ENCODE results near the gene DHCR24. TPM values are rescaled to one million over a fixed set of nuclear protein-coding genes. Genes with fewer than 3 reads are reported as not detected.
A peak's percentile ranks its signal among the peaks of the same experiment; 100 is the strongest.

DHCR24 gene
- total and polyA plus RNA-seq, 2 of the 13 experiments (the other 11 are each of a cell fraction or from before 2014, with no cell fraction given), result 374 to 448 TPM

GRCh38 chr1:54886724-54887664, at the start of gene DHCR24 (continued):
- TF ChIP-seq, protein P1, sequence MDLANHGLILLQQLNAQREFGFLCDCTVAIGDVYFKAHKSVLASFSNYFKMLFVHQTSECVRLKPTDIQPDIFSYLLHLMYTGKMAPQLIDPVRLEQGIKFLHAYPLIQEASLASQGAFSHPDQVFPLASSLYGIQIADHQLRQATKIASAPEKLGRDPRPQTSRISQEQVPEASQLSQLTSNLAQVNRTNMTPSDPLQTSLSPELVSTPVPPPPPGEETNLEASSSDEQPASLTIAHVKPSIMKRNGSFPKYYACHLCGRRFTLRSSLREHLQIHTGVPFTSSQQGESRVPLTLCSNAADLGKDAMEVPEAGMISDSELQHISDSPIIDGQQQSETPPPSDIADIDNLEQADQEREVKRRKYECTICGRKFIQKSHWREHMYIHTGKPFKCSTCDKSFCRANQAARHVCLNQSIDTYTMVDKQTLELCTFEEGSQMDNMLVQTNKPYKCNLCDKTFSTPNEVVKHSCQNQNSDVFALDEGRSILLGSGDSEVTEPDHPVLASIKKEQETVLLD (CRISPR knock-in tag; IDR thresholded peaks at IDR 0.05; ENCODE audit: low read depth), result no peak
- TF ChIP-seq, protein P2, sequence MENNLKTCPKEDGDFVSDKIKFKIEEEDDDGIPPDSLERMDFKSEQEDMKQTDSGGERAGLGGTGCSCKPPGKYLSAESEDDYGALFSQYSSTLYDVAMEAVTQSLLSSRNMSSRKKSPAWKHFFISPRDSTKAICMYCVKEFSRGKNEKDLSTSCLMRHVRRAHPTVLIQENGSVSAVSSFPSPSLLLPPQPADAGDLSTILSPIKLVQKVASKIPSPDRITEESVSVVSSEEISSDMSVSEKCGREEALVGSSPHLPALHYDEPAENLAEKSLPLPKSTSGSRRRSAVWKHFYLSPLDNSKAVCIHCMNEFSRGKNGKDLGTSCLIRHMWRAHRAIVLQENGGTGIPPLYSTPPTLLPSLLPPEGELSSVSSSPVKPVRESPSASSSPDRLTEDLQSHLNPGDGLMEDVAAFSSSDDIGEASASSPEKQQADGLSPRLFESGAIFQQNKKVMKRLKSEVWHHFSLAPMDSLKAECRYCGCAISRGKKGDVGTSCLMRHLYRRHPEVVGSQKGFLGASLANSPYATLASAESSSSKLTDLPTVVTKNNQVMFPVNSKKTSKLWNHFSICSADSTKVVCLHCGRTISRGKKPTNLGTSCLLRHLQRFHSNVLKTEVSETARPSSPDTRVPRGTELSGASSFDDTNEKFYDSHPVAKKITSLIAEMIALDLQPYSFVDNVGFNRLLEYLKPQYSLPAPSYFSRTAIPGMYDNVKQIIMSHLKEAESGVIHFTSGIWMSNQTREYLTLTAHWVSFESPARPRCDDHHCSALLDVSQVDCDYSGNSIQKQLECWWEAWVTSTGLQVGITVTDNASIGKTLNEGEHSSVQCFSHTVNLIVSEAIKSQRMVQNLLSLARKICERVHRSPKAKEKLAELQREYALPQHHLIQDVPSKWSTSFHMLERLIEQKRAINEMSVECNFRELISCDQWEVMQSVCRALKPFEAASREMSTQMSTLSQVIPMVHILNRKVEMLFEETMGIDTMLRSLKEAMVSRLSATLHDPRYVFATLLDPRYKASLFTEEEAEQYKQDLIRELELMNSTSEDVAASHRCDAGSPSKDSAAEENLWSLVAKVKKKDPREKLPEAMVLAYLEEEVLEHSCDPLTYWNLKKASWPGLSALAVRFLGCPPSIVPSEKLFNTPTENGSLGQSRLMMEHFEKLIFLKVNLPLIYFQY (CRISPR knock-in tag; IDR thresholded peaks at IDR 0.05; ENCODE audit: borderline replicate concordance), result peak; percentile 89; the same call in 1 of the 2 replicates
- TF ChIP-seq POLR2AphosphoS5 (IDR thresholded peaks at IDR 0.05; ENCODE audit: low read depth, low read length), result peak; percentile 89
- TF ChIP-seq DR1 (CRISPR knock-in tag; IDR thresholded peaks at IDR 0.05), result peak; percentile 95
- no peak for TF ChIP-seq GABPA (IDR thresholded peaks at IDR 0.05; ENCODE audit: low read depth, low read length)
- TF ChIP-seq GABPA (CRISPR knock-in tag; IDR thresholded peaks at IDR 0.05; ENCODE audit: low read depth), result no peak
- no peak for TF ChIP-seq FOSL1 (CRISPR knock-in tag; IDR thresholded peaks at IDR 0.05; ENCODE audit: borderline replicate concordance)
- TF ChIP-seq ZNF317 (CRISPR knock-in tag; IDR thresholded peaks at IDR 0.05), result peak; percentile 45; the same call in 1 of the 2 replicates
- TF ChIP-seq KIAA2018 (CRISPR knock-in tag; IDR thresholded peaks at IDR 0.05; ENCODE audit: borderline replicate concordance), result no peak
- no peak for TF ChIP-seq SIX1 (CRISPR knock-in tag; IDR thresholded peaks at IDR 0.05; ENCODE audit: borderline replicate concordance)
- peak; percentile 68 for TF ChIP-seq ZNF558 (CRISPR knock-in tag; IDR thresholded peaks at IDR 0.05; ENCODE audit: borderline replicate concordance)
- no peak for TF ChIP-seq RORA (CRISPR knock-in tag; IDR thresholded peaks at IDR 0.05)
- TF ChIP-seq MBNL3 (CRISPR knock-in tag; conservative IDR thresholded peaks at IDR 0.05), result no peak
- TF ChIP-seq RNF2 (conservative IDR thresholded peaks at IDR 0.05; ENCODE audit: low read depth), result 0 out of 2 replicates have a peak, but pooled peaks have one; percentile 38
- TF ChIP-seq ARNT2 (CRISPR knock-in tag; IDR thresholded peaks at IDR 0.05; ENCODE audit: low read depth), result peak; percentile 79; the same call in 1 of the 2 replicates

Data from HepG2 (cell line).